ENCODE measurements around the gene HTR1D.
"Not testable (repeated sequence)": the region's sequence is repeated elsewhere in the genome, so short reads cannot be mapped to it uniquely, and the experiment has no call there.

Gene HTR1D

GRCh38 chr1:23216771-23217420, 406 bp downstream of the HTR1D start:
- DNase-seq, result no peak

GRCh38 chr1:23215751-23216449, 1.4 kb downstream of the HTR1D start:
- DNase-seq, result no peak

GRCh38 chr1:23215291-23215690, 2.0 kb downstream of the HTR1D start:
- DNase-seq, result no peak

GRCh38 chr1:23214640-23215039, 2.7 kb downstream of the HTR1D start:
- DNase-seq, result no peak

GRCh38 chr1:23211955-23212354, 5.3 kb downstream of the HTR1D start:
- no peak for DNase-seq

GRCh38 chr1:23210963-23211362, 6.3 kb downstream of the HTR1D start:
- no peak for DNase-seq

- DNase-seq, result no peak
These were observed 6.9 kb downstream of the HTR1D start for GRCh38 chr1:23210351-23210785.

GRCh38 chr1:23209770-23210169, 7.5 kb downstream of the HTR1D start:
- DNase-seq, result no peak

- no peak for DNase-seq
These were observed 8.8 kb downstream of the HTR1D start for GRCh38 chr1:23208527-23208926.

GRCh38 chr1:23207733-23208132, 9.6 kb downstream of the HTR1D start:
- not testable (repeated sequence) for DNase-seq

GRCh38 chr1:23202263-23202749, 15.0 kb downstream of the HTR1D start:
- DNase-seq, result no peak

GRCh38 chr1:23200883-23201282, 16.4 kb downstream of the HTR1D start:
- no peak for DNase-seq

GRCh38 chr1:23198373-23198772, 18.9 kb downstream of the HTR1D start:
- DNase-seq, result no peak

- no peak for DNase-seq
These were observed 20.5 kb downstream of the HTR1D start for GRCh38 chr1:23196627-23197328.

- no peak for DNase-seq
These were observed 22.9 kb downstream of the HTR1D start for GRCh38 chr1:23194119-23194984.

GRCh38 chr1:23193391-23194118, 23.7 kb downstream of the HTR1D start:
- DNase-seq, result no peak

GRCh38 chr1:23191199-23191598, 26.1 kb downstream of the HTR1D start:
- no peak for DNase-seq

- DNase-seq, result not testable (repeated sequence)
These were observed 28.3 kb downstream of the HTR1D start for GRCh38 chr1:23188936-23189452.

GRCh38 chr1:23188434-23188884, 28.8 kb downstream of the HTR1D start:
- no peak for DNase-seq

GRCh38 chr1:23187637-23188036, 29.7 kb downstream of the HTR1D start:
- no peak for DNase-seq

GRCh38 chr1:23185381-23185780, 31.9 kb downstream of the HTR1D start:
- no peak for DNase-seq
